HG02763 (cell line): ENCODE data around the gene DNAJC4.

Source experiments
- ATAC-seq: cut with Tn5 transposase; IDR thresholded peaks from one replicate; pipeline ENCODE4 v1.9.1; 2021; ENCODE audit warnings: mild to moderate bottlenecking, moderate library complexity; ENCODE audit not compliant: unreplicated experiment

Gene DNAJC4

GRCh38 chr11:64269540-64270220, 39.3 kb downstream of the DNAJC4 start:
- peak; percentile 74 for ATAC-seq

- no peak for ATAC-seq
Measured at GRCh38 chr11:64275031-64275800, 44.9 kb downstream of the DNAJC4 start.

DNA sequence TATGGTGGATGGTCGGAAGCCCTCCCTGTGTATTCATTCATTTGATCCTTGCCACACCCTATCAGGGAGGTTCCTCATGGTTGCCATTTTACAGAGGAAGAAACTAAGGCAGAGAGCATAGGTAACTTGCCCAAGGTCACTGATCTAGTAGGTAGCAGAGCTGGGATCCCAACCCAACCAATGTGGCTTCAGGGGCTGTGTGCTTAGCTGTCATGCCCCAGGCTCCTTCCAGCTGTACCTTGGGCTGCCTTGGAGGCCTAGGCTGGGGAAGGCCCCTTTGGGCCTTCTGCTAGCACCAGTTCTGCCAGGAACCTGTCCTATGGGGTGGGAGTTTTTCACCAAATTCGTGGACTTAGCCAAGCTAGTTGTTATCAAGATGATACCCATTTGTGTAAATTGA, 45.5 kb downstream of the DNAJC4 start:
- ATAC-seq: no peak

- ATAC-seq: no peak
Measured at GRCh38 chr11:64276653-64277431, 46.5 kb downstream of the DNAJC4 start.

DNA sequence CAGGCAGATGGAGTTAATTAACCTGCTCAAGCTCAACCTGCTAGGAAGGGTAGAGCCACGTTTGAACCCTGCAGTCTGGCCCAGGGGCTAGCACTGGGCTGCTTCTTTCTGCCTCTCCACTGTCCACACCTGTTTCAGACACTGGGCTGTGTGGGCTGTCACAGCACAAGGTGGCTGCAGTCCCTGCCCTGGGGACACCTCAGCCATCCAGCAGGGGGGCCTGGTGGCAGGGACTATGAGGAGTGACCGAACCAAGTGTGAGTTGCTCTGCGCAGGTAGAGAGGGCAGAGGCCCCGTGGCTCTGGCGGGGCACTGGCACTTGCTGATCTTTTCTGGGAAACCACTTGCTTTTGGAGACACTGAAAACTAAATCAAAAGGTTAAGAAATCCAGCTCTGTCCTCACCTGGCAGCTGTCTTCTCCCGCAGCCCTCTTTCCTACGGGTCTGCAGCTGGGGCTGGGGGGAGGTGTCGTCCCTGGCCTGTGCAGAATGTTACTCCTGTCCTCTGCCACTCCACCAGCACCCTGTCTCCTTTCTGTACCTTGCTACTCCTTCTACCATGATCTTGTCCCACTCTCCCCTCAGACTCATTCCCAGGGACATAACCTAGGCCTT, 48.3 kb downstream of the DNAJC4 start:
- ATAC-seq: no peak

- ATAC-seq: no peak
Measured at GRCh38 chr11:64281957-64282770, 51.8 kb downstream of the DNAJC4 start.

DNA sequence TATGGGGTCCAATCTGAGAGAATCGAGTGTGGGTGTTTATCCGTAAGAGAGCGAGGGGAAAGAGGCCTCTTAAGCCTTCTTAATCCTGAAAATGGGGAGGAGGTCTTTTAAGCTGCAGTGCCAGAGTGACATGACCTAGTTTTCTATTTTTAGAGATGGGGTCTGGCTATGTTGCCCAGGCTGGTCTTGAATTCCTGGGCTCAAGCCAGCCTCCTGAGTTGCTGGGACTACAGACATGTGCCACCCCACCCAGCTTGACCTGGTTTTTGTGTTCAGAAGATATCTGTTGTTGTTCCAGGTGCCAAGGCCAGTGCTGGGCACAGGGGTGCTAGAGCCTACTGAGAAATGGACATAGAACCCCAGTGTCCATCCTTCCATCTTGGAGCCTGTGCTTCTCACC, 52.7 kb downstream of the DNAJC4 start:
- no peak for ATAC-seq
